Suppressor macrophage treated with lipopolysaccharide for 1 hour (primary cell): ENCODE measurements around the gene SARDH.

Source experiments
- DNase-seq, 3 donors: peaks; one replicate each; pipeline ENCODE4 v3.0.0-alpha.2; 2020 to 2022

The SARDH gene

GRCh38 chr9:133712221-133713100 lies 25.7 kb downstream of the SARDH start:
- no peak for DNase-seq

GRCh38 chr9:133711428-133712220 lies 26.5 kb downstream of the SARDH start:
- DNase-seq, result no peak

- no peak for DNase-seq
Measured at GRCh38 chr9:133710661-133711427, 27.3 kb downstream of the SARDH start.

- DNase-seq, result no peak
Measured at GRCh38 chr9:133709691-133710571, 28.2 kb downstream of the SARDH start.

- DNase-seq, result no peak
Measured at GRCh38 chr9:133709015-133709611, 29.0 kb downstream of the SARDH start.

GRCh38 chr9:133708246-133709014 lies 29.7 kb downstream of the SARDH start:
- DNase-seq, result no peak

DNA sequence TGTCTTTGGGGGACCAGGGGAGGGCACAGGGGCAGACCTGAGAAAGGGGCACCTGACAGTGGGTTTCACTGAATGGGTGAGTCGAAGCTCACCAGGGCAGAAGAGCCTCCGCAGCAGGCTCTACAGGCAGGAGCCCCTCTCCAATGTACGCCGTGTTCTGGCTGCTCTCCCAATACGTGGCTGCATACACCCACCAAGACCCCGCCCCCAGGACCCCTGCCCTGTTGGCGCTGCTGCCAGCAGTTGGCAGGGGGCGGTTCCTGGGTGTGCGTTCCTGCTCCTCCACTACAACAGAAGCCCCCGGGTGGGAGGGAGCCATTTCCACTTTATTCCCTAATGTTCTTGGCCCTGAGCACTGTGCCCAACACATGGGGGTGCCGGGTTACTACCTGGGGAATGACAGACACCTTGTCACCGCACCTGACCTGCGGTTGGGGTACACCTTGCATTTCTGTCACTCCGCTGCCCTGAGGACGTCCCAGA lies 30.3 kb downstream of the SARDH start:
- no peak for DNase-seq

GRCh38 chr9:133707065-133707762 lies 30.9 kb downstream of the SARDH start:
- DNase-seq, result peak; percentile 55 to 62 (median 61)

GRCh38 chr9:133706307-133707050 lies 31.7 kb downstream of the SARDH start:
- no peak for DNase-seq

DNA sequence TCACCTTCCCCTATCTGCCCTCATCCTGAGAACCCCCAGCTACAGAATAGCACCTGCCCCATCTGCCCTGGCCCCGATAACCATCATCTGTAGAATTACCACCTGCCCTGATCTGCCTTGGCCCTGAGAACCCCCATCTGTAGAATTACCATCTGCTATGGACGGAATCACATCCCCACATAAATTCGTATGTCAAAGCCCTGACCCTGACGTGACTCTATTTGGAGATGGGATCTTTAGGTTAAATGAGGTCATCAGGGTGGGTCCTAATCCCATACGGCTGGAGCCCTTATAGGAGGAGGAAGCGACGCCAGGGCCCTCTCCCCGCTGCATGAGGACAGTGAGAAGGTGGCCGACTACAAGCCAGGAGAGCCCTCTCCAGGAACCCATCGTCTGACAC lies 32.6 kb downstream of the SARDH start:
- no peak for DNase-seq

DNA sequence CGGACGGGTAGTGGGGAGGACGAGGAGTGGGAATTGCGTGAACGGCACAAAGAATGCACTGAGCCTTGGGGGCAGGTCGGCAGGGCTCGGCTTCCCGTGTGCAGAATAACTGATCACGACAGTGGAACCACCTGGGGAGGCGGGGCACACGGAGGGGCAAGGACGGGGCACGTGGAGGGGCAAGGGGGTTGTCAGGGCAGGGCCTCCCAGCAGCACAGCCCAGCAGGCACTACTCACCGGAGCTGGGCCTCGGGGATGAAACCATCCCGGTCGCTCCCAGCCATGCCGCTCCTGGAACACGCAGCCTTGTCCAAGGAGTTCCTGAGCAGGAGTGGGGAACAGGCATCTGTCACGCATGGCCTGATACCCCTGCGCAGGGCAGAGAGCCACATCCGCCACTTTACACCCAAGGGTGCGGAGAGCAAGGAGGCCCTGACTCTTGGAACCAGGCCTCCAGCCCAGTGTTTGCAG lies 33.4 kb downstream of the SARDH start:
- DNase-seq, result no peak

DNA sequence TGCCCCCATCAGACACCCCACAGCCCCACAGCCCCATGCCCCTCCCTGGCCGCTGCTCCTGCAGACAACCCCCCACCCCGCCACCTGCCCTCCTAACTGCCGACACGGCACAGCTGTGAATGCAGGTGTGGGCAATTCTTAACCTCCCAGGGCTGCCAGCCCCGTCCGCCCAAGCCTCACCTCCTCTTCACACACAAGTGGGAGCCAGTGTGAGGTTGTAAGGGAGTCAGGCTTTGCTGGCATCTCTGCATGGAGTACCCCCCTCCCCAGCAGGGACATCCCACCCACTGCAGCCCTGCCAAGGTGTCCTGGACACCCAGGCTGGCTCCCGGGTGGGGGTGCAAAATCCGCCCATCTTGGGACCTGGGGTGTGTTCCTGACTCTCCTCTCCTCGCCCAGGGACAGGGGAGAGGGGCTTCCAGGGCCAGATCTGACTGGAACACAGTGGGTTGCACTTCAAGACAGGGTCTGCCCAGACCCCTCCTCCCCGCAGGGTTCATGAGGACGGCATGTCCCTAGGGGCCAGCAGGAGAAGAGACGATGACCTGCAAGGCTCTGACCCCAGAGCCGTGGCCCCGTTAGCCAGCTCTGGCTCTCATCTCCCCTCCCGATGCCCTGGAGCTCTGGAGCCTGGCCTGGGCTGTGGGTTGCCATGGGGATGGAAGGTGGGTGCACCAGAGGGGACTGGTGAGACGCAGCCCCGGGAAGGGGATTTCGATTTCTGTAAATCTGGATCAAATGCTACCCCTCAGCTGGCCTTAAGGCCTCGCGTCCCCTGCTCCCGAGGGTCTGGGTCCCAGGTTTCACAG lies 34.4 kb downstream of the SARDH start:
- no peak for DNase-seq

DNA sequence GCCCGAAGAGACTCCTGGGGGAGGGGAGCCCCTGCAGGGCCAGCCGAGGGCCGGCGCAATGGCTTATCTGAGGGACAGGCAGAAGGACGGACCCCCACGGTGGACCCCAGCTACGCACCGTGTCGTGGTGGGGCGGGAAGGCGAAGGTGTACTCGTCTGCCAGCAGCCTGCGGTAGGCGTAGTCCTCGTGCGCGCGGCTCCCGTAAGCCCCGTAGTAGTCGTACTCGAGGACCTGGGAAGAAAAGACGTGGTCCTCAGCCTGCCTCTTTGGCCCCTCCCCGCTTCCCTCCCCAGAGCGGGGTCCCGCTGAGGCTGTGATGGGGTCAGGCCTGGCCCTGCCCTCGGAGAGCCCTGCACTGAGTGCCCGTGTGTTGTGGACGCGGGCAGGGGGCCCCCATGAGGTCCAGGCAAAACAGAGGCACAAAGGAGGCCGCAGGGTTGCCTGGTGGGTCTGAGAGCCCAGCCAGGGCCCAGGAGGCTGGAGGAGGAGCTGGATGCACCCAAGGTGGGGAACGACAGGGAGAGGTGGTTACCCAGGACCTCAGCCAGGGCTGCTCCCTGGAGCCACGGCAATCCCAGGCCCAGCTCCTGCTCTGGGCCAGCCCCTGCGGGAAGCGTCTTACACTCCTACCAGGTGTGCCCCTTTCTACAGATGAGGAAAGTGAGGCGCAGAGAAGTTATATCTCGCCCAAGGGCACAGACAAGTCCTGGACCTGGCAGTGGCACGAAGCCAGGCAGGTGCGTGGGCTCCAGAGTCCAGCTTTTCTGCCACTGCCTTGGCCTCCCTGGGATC lies 35.2 kb downstream of the SARDH start:
- DNase-seq, result no peak

- peak in 1 of 3 donors; percentile 18 for DNase-seq
Measured at GRCh38 chr9:133701981-133702797, 36.0 kb downstream of the SARDH start.

- DNase-seq, result no peak
Measured at GRCh38 chr9:133701321-133701980, 36.7 kb downstream of the SARDH start.

- DNase-seq, result no peak
Measured at GRCh38 chr9:133700819-133701320, 37.3 kb downstream of the SARDH start.
